Measurements from ENCODE around the gene KRT5.

Gene KRT5

DNA sequence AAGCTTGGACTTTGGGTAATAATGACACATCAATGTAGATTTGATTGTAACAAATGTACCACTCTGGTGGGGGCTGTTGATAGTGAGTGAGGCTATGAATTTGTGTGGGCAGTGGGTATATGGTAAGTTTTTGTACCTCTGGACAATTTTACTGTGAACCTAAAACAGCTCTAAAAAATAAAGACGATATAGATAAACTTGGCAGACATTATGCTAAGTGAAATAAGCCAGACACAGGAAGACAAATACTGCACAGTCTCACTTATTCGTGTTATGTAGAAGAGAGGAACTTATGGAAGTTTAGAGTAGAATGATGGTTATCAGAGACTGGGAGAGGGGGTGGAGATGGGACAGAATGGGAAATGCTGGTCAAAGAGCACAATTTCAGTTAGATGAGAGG is 55.3 kb downstream of the KRT5 start:
- TF ChIP-seq, protein P1, sequence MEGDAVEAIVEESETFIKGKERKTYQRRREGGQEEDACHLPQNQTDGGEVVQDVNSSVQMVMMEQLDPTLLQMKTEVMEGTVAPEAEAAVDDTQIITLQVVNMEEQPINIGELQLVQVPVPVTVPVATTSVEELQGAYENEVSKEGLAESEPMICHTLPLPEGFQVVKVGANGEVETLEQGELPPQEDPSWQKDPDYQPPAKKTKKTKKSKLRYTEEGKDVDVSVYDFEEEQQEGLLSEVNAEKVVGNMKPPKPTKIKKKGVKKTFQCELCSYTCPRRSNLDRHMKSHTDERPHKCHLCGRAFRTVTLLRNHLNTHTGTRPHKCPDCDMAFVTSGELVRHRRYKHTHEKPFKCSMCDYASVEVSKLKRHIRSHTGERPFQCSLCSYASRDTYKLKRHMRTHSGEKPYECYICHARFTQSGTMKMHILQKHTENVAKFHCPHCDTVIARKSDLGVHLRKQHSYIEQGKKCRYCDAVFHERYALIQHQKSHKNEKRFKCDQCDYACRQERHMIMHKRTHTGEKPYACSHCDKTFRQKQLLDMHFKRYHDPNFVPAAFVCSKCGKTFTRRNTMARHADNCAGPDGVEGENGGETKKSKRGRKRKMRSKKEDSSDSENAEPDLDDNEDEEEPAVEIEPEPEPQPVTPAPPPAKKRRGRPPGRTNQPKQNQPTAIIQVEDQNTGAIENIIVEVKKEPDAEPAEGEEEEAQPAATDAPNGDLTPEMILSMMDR (conservative IDR thresholded peaks at IDR 0.05): no peak

More for the DNA sequence above, 55.3 kb downstream of the KRT5 start:
- no peak overlapping the region for H3K27ac ChIP-seq

Data from VCaP (cell line).